GM21528 (cell line): ENCODE measurements around the gene TDP1.

Experiments used
- ATAC-seq: cut with Tn5 transposase; IDR thresholded peaks from one replicate; pipeline ENCODE4 v1.9.1; 2021; ENCODE audit warnings: mild to moderate bottlenecking, moderate library complexity; ENCODE audit not compliant: unreplicated experiment, low FRiP score

Gene TDP1

DNA sequence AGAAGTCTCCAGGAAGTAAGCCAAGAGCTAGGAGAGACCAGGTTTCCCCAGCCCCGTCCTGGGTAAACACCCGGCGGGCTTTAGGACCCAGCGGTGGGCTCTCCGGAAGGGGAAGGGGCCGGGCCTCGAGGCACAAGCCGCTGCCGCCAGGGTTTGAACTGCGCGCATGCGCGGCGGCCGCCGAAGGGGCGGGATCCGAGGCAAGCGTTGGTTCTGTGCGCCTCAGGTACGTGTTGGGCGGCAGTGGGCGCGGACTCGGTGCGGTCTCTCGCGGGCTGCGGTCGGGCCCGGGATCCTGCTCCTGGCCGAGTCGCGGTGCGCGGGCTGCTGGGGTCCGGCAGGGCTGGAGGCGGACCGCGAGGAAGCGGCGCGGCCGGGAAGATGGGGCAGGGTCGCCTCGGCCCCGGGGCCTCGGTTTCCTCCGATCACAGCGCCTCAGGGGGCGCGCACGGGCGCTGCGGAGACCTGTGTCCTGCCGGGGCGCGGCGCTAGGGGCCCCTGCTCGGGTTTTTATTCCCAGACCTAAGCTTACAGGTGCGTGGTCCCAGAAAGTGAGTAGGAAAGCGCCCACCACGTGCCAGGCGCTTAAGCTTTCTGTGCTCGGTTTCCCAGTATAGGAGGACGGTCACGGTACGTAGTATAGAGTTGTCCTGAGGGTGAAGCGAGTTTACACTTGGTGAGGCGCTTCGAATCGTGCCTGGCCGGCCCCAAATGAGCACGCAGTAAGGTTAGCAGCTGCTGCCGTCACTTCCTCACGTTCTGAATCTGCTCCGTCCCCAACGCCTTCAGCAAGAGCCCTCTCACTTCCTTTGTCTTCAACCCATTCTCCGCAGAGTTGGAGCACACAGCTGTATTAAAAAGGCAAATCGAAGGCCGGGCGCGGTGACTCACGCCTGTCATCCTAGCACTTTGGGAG, at the start of gene TDP1:
TSS of gene TDP1 (plus strand) at position 183 of the 916 bp plus-strand sequence. CDS start 7,188 bp downstream, outside the sequence.
- ATAC-seq = peak; percentile 59

DNA sequence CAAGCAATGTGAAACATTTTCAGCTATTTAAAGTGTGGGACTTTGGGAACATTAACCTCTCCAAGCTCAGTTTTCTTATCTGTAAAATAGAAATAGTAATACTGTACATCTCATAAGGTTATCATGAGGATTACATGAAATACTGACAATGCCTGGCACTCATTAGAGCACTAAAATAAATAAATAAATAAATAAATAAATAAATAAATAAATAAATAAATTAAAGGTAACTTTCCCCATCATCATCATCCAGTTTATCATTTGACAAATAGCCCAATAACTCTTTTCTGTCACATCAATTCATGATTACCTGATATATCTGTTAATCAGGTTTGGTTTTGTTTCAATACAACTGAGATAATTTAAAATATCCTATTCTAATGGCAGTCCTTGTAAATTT, 49.7 kb upstream of the TDP1 start:
- ATAC-seq = no peak

DNA sequence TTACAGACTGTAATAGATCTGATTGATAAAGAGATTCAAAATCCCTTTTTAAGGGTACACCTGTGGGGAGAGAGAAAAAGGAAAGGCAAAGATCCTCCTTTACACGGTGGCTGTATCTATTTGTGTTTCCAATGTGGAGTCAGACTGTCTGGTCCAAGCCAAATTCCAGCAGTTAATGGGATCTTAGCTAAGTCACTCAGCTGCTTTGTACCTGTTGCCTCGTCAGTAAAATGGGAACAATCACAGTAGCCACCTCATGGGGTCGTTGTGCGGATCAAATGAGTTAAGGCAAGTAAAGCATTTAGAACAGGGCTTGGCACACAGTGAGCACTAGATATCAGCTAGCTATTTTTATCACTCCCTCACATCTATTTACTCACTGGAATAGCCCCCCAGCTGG, 48.1 kb upstream of the TDP1 start:
- no peak for ATAC-seq

DNA sequence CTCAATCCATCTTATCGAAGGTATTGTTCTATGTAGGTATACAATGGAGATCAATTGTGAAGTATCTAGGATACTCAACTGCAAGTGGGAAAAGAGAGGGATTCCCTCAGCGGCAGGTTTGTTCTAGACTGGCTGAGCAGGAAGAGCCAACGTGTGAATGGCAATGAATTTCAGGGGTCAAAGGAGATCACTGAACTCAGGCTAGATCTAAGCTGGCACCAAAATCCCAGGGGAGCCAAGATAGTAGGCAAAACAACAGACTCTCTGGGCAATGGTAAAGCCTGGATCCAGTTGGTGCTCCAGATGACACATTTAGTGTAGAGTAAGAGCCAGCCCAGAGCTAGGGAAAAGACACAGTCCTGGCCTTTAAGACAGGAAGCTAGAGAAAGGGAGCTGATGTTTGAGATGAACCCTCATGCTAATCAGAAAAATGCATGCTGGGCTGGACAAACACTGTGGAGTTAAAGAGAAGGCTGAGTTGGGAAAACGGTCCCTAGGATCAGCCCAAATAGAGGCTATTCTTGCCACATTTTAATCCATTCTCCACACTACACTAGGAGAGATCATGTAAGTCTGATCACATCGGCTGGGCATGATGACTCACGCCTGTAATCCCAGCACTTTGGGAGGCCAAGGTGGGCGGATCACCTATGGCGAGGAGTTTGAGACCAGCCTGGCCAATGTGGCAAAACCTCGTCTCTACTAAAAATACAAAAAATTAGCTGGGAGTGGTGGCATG, 46.8 kb upstream of the TDP1 start:
- no peak for ATAC-seq

DNA sequence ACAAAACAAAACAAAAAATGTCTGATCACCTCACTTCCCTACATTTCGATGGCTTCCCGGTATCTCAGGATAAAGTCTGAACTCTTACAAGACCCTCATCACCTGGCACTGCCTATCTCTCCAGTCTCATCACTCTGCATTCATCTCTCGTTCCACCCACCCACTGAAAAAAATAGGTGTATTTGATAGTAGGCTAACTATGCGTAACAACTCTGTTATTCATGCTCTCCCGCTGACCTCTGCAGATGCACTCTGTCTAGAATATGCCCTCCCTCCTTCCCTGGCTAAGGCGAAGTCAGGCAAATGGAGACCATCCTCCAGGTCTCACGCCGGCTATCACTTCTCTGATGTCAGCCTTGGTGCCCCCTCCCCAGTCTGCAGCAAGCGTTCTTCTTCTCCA, 46.1 kb upstream of the TDP1 start:
- no peak for ATAC-seq

DNA sequence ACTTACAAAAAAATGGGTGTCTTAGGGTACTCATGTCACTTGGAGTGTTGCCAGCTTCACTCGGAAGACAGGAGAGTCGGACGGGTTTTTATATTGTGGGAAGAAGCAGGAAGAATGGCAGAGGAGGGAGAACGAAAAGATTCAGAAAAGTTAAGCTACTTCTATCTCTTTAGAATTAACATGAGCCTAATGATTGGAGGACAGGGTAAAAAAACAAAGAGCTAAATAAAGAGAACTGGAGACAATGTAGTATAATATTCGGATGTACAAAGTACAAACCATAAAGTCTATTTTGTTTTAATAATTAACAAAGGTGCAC, 45.1 kb upstream of the TDP1 start:
- no peak for ATAC-seq

DNA sequence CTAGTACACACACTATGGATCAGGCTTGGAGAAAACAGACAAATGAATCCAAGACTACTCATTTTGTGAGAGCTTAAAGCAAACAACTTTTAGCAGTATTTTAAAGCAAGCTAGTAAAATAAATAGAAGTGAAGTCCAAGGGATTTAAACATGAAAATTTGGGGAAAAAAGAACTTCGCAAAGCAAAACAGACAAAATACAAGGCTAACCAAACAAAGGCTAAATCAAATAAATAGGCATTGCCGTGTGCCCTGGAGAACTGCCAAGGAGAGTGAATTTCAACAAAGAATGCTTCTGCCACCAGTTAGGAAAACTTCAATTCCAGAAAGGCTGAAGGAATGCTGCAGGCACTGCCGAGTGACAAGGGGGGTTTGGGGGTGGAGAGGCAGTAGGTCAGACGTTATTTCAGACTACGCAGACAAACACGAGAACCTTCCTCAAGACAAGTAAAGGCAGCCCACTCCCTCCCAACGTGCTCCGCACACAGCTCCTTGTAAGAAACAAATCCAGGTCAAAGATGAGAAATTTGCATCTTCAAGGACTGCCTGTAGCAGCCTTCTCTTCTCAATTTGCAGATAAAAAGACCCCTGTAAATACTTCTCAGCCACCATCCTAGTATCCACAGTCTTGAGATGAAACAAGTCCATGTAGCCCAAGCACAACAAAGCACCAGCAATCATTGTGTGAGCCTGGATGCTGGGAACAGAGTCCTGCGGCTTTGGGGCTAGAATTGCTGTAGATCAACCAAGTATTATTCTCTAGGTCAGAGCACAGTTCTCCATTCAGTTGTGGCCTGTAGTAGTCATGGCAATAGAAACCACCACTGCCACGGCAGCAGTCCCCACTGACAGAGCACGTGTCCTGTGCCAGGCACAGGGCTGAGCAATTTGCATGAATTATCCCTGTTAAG, 44.5 kb upstream of the TDP1 start:
- no peak for ATAC-seq

DNA sequence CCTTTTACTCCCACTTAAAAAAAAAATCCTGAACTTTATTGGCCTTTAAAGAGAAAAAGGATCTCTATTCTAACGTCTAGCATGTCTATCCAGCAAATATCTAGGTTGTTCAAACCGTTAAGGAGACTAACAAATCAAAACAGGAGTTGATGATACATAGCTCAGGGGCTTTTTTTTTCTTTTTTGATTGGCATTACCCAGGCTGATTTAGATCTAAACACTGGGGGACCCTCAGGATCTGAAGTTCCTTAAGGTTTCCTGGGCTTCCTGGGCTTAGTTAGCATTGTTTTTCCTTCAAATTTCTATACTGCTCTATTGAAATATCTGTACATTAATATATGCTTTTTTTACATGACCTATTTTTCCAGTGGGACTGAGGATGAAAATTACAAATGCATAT, 43.5 kb upstream of the TDP1 start:
- no peak for ATAC-seq

DNA sequence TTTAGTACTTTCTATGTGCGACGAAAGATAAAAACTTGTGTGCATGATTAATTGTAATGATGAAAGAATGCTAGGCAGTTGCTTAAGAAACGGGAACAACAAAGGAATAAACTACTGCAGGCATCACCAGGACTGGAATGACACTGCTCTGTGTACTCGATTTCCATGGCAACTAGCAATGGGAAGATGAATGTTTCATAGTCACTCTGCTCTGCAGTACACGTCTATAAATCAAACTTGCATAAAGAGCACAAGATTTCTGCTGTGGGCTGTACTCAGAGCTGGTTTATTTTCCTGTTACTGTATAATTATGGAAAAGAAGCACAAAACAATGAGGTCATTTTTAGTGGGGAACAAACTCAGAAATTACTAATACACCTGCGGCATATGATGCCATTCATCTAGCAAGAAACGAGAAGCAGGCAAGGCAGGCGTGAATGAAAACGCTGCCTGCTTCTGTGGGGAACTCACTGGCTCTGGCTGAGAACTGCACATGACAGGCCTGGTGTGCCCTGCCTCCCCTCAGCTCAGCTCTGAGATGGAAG, 43.0 kb upstream of the TDP1 start:
- no peak for ATAC-seq

DNA sequence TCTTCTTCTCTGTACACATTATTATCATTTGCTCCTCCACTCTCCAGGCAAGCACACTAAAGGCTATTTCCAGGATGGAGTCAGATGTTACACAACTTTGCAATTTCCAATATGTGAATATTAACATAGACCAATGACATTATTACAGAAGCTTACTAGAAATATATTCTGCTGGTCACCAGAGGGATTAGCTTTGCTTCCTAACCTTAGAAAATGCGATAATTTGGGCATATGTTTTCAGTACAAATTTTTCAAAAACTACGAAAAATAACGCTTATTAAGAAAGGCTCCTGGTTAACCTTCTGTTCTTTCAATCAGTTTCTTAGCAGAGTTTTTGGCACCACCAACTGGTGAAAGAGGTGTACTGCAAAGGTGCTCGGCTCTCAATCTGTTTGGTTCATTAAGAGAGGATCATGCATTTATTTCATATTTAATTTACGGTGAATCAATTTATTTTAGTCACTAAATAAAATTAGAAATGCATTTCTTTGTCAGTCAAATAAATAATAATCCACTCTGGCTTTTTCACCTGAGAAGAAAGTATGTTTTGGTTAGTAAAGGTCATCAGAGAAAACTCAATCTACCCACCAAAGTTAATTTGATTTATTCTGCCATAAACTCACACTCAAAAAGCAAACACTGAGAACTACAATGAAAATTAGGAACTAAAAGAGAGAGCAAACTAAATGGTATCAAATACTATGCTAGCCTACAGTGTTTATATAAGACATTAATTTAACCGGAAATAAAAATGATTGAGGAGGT, 40.4 kb upstream of the TDP1 start:
- ATAC-seq = no peak

DNA sequence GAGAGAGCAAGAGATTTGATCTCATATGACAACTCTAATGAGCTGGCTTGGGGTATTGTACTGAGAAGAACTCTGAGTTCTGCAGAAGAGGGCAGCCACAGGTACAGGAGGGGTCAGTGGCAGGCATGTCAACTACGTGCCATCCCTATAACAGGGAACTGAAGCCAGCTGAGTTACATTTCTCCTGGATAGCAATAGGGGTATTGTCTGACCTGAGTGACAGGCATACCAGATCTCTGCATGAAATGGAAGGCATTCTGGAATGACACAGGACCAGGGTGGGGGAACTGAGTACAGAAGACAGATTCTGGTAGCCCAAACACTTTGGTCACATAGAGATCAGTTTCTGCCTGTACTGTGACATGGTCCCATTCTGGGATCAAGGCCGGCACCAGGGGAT, 37.0 kb upstream of the TDP1 start:
- no peak for ATAC-seq

DNA sequence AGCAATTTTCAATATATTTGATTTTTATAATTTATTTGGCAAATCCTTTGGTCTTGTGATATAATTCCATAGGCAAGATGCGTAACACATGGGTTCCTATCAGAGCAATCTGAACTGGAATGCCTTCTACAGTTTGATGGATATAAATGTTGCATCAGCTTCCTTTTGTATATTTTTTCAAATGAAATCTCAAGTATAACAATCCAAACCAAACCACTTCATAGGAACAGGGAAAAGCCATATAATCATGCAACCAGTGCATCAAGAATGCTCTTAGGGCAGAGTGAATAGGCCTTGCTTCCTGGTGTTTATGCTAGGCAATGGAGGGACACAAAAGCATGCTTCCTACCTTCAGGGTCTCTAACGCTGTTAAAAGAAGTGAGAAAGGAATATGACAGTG, 35.7 kb upstream of the TDP1 start:
- ATAC-seq = no peak

DNA sequence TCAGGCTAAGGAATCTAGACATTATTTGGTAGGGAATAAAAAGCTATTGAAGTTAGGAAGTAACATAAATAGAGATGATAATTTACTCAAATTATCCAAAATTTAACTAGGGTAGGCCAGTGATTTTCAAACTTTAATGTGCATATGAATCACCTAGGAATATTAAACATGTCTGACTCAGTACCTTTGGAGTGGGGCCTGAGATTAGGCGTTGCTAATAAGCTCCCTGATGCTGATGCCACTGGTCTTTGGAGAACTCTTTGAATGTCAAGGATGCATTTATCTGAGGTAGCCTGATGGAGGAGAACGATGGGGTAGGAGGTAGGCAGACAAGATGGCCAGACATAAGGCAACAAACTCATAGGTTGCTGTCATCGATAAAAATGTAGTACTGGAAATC, 34.4 kb upstream of the TDP1 start:
- ATAC-seq = no peak

DNA sequence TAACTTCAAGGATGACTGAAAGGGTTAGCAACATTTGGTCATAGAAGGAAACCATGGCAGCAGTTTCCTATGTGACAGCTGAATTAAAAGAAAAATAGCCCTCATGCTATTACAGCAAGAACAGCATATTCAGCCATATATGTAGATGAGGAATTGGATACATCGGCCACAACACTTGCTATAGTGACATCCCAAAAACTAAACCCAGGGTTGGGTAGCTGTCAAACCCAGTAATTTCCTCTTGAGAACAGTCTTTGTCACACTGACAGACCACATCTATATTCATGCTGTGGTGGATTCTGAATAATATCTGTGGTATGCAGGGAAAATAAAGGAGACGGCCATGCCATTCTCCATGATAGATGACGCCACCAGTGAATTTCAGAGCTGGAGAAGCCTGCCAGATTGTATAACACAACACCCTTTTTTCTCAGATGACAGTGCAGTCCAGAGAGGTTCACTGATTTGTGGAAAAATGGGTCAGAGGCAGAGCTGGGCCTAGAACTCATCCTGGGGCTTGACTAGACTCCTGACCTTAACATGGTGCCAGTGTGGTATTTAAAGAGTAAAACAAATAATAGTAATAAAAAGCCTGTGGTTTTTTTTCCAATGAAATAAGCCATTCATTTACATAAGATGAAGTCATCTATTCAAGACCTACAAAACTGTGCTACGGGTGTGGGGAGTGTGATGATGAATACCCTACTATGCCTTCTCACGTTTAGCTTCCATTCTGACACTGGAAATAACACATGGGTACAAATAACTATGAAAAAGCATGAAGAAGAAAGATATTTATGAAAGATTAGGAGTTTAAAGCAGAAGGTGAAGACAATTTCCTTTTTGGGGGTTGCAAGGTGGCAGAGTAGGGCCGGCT, 33.5 kb upstream of the TDP1 start:
- ATAC-seq = no peak

DNA sequence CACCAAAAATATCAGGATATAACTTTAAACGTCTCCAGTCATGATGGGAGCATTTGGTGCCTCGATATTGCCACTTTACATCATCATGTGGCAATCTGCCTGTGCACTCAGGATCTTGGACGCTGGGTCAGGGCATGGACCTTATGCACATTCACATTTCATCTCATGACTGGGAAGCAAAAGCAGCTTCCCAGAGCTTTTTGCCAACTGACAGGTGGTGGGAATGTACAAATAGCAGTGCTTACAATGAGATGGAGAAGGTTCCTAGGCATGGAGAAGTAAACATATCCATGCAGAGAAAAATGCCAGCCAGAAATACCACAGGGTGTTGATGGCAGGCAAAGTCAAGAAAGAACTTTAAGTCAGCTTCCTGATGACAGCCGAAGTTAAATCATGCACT, 31.5 kb upstream of the TDP1 start:
- no peak for ATAC-seq

DNA sequence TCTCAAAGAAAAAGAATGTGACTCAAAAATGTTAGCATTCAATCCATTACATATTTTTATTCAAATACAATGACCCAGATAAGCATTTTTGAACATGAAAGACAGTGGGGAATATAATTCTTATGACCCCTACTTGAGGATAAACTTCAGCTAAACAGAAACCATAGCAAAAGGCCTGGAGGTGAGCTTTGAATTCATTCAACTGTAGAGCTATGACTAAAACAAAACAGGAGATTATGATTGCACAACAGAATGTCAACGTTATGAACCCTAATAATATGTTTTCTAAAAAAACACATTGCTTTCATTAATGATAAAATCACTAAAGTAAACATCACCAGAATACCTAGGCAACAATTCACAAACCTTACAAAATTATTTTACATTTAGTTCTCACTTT, 29.0 kb upstream of the TDP1 start:
- no peak for ATAC-seq

DNA sequence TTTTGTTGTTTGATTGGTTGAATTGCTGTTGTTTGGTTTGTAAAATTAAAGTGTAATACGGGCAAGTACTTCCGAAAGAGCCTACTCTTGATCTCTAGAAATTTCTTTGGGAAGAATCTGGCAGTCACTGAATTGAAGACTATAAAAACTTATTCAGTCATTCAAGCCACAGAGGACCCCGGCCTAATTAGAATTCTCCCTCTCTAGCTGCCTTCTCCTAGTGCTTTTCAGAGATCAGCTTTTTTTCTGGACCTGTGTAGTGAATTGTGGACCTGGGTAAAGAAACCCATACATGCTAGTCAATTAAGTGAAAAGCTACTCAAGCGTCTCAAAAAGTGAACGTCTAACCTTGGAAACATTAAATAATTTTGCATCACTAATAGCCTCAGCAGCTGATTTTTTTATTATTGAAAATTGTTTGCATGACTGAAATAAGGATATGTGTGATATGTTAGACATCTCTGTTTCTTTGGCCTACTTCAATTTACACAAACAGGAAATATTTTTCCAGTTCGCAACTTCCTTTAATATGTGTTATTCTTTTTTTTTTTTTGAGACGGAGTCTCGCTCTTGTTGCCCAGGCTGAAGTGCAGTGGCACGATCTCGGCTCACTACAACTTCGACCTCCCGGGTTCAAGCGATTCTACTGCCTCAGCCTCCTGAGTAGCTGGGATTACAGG, 28.4 kb upstream of the TDP1 start:
- ATAC-seq = no peak

DNA sequence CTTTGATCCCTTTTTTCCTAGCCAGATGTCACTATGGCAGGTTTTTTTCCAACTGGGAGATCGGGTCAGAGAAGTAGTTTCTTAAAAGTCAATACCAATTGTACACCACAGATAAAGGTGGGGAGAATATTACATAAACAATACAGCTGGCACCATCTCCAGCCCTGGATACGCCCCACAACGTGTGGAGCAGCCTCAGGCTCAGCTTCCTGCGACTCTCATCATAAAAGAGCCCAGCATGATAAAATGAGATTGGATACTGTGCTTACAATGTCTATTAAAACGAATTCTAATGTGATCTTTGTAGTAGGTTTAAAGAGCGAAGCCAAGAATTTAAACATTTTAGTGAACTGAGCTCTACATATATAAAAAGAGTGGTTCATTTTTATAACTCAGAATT, 22.7 kb upstream of the TDP1 start:
- ATAC-seq = no peak
